ENCODE measurements around the gene NPAS3. TPM values are rescaled to one million over a fixed set of nuclear protein-coding genes. Genes with fewer than 3 reads are reported as not detected.

Gene NPAS3
- total RNA-seq, 2 experiments from 2014 or later, result not detected

GRCh38 chr14:33653308-33653695 lies 714.6 kb downstream of the NPAS3 start:
- ATAC-seq (no peak), DNase-seq (no peak)
- H3K27ac Mint-ChIP-seq, result no peak overlapping the region
- intact Hi-C loops (cut with micrococcal nuclease), result no loop called here
- POLR2A ChIA-PET, result no interaction called here
- H3K36me3 Mint-ChIP-seq (ENCODE audit: low read depth), result no peaks in the 10 kb centered on the region
- H3K9me3 Mint-ChIP-seq, result no peaks in the 10 kb centered on the region
- TF ChIP-seq CTCF (IDR thresholded peaks at IDR 0.05), result no peak
- CTCF ChIA-PET, result interaction anchor here (1.1 kb wide), 1 partner anchor 10 kb away, joined by 3 read pairs; no protein-coding TSS in a partner anchor
- no peaks in the 10 kb centered on the region for H3K4me1 Mint-ChIP-seq (ENCODE audit: low read depth)
- H3K4me3 Mint-ChIP-seq, result no peak overlapping the region
- no peaks in the 10 kb centered on the region for H3K27me3 Mint-ChIP-seq

- no peak overlapping the region for H3K4me3 Mint-ChIP-seq
- no peak for TF ChIP-seq CTCF (IDR thresholded peaks at IDR 0.05)
- H3K9me3 Mint-ChIP-seq, result no peaks in the 10 kb centered on the region
- no peaks in the 10 kb centered on the region for H3K27me3 Mint-ChIP-seq
- H3K36me3 Mint-ChIP-seq (ENCODE audit: low read depth), result no peaks in the 10 kb centered on the region
- no peaks in the 10 kb centered on the region for H3K4me1 Mint-ChIP-seq (ENCODE audit: low read depth)
- no peak for DNase-seq
- no peak for ATAC-seq
- ChIA-PET POLR2A (no interaction called here), CTCF (no interaction called here)
- no peak overlapping the region for H3K27ac Mint-ChIP-seq
- intact Hi-C loops (cut with micrococcal nuclease), result no loop called here
Observed at GRCh38 chr14:33655421-33655820, 716.7 kb downstream of the NPAS3 start.

- intact Hi-C loops (cut with micrococcal nuclease), result no loop called here
- Mint-ChIP-seq H3K36me3 (ENCODE audit: low read depth) (no peaks in the 10 kb centered on the region), H3K4me1 (ENCODE audit: low read depth) (no peaks in the 10 kb centered on the region), H3K27ac (no peak overlapping the region), H3K9me3 (no peaks in the 10 kb centered on the region), H3K27me3 (no peaks in the 10 kb centered on the region), H3K4me3 (no peak overlapping the region)
- ChIA-PET POLR2A (interaction anchor here (0.7 kb wide), 1 partner anchor 248 kb away, joined by 4 read pairs; no protein-coding TSS in a partner anchor), CTCF (no interaction called here)
- no peak for TF ChIP-seq CTCF (IDR thresholded peaks at IDR 0.05)
- DNase-seq (no peak), ATAC-seq (no peak)
Observed at GRCh38 chr14:33657476-33657875, 718.8 kb downstream of the NPAS3 start.

GRCh38 chr14:33660248-33660647 lies 721.6 kb downstream of the NPAS3 start:
- Mint-ChIP-seq H3K9me3 (no peaks in the 10 kb centered on the region), H3K27me3 (no peaks in the 10 kb centered on the region), H3K4me3 (no peak overlapping the region), H3K36me3 (ENCODE audit: low read depth) (no peaks in the 10 kb centered on the region), H3K27ac (no peak overlapping the region), H3K4me1 (ENCODE audit: low read depth) (no peaks in the 10 kb centered on the region)
- intact Hi-C loops (cut with micrococcal nuclease), result no loop called here
- ChIA-PET CTCF (no interaction called here), POLR2A (no interaction called here)
- ATAC-seq, result no peak
- DNase-seq, result no peak
- TF ChIP-seq CTCF (IDR thresholded peaks at IDR 0.05), result no peak

GRCh38 chr14:33661101-33661500 lies 722.4 kb downstream of the NPAS3 start:
- Mint-ChIP-seq H3K36me3 (ENCODE audit: low read depth) (no peaks in the 10 kb centered on the region), H3K4me3 (no peak overlapping the region), H3K27me3 (no peaks in the 10 kb centered on the region), H3K9me3 (no peaks in the 10 kb centered on the region), H3K4me1 (ENCODE audit: low read depth) (no peaks in the 10 kb centered on the region), H3K27ac (no peak overlapping the region)
- DNase-seq (no peak), ATAC-seq (no peak)
- ChIA-PET POLR2A (no interaction called here), CTCF (no interaction called here)
- TF ChIP-seq CTCF (IDR thresholded peaks at IDR 0.05), result no peak
- intact Hi-C loops (cut with micrococcal nuclease), result no loop called here

All from activated CD8-positive, alpha-beta T cell treated with anti-CD3 and anti-CD28 coated beads for 36 hours (primary cell).